HepG2 (cell line): ENCODE data around the gene CUL4B. TPM values are rescaled to one million over a fixed set of nuclear protein-coding genes. Genes with fewer than 3 reads are reported as not detected.
A peak's percentile ranks its signal among the peaks of the same experiment; 100 is the strongest.

Experiments
- BATF2 ChIP-seq: sonication (generic); formaldehyde crosslinking; IDR thresholded peaks from 2 replicates; pipeline ENCODE4 v1.8.0; 2022; ENCODE audit warnings: mild to moderate bottlenecking, missing genetic modification reagents, moderate library complexity
- CBFB ChIP-seq: sonication (generic); formaldehyde crosslinking; IDR thresholded peaks from 2 replicates; pipeline ENCODE4 v1.4.0; 2020; ENCODE audit warnings: missing genetic modification reagents
- CHD4 ChIP-seq: fragments of 200-600 bp; sonication (generic); IDR thresholded peaks from 2 replicates; pipeline ENCODE4 v1.7.0; 2017; ENCODE audit warnings: mild to moderate bottlenecking, low read length, borderline replicate concordance
- GLI4 ChIP-seq: sonication (generic); formaldehyde crosslinking; IDR thresholded peaks from 2 replicates; pipeline ENCODE4 v1.5.1; 2020; ENCODE audit warnings: missing genetic modification reagents, mild to moderate bottlenecking, moderate library complexity, borderline replicate concordance
- GMEB2 ChIP-seq: IDR thresholded peaks from 2 replicates; pipeline ENCODE4 v1.6.1; 2016; ENCODE audit warnings: missing biosample characterization, missing genetic modification reagents, low read depth
- HDAC2 ChIP-seq: sonication (generic); formaldehyde crosslinking; IDR thresholded peaks from 2 replicates; pipeline ENCODE4 v1.4.0; 2020; ENCODE audit warnings: missing genetic modification reagents
- HOXA5 ChIP-seq: sonication (generic); formaldehyde crosslinking; IDR thresholded peaks from 2 replicates; pipeline ENCODE4 v1.4.0; 2020; ENCODE audit warnings: missing genetic modification reagents
- IRF2 ChIP-seq: IDR thresholded peaks from 2 replicates; pipeline ENCODE4 v1.6.1; 2018; ENCODE audit warnings: missing genetic modification reagents, missing compliant biosample characterization
- KDM6A ChIP-seq: IDR thresholded peaks from 2 replicates; pipeline ENCODE4 v1.6.1; 2016; ENCODE audit warnings: low read depth
- MIXL1 ChIP-seq: IDR thresholded peaks from 2 replicates; pipeline ENCODE4 v1.6.1; 2016
- NFE2 ChIP-seq: sonication (generic); formaldehyde crosslinking; IDR thresholded peaks from 2 replicates; pipeline ENCODE4 v1.4.0; 2020; ENCODE audit warnings: missing genetic modification reagents
- SNAI1 ChIP-seq: sonication (generic); formaldehyde crosslinking; IDR thresholded peaks from 2 replicates; pipeline ENCODE4 v1.5.0; 2020; ENCODE audit warnings: mild to moderate bottlenecking, missing genetic modification reagents, borderline replicate concordance
- SOX6 ChIP-seq, 2 experiments: fragments of 450-650 bp in 1 of 2; sonication (generic) in 1 of 2; formaldehyde crosslinking in 1 of 2; IDR thresholded peaks; 2 replicates each; pipeline versions ENCODE4 v1.4.0 to v1.6.1; 2017 to 2020; ENCODE audit warnings: antibody characterized with exemption in 1 of 2, mild to moderate bottlenecking in 1 of 2, missing genetic modification reagents in 1 of 2
- ZMYM4 ChIP-seq: sonication (generic); formaldehyde crosslinking; IDR thresholded peaks from 2 replicates; pipeline ENCODE4 v1.8.1; 2023; ENCODE audit warnings: mild to moderate bottlenecking, missing genetic modification reagents
- polyA plus RNA-seq, 8 experiments: library from polyadenylated mRNA; depleted of rRNA in 3 of 8; stranded (reverse) in 7 of 8; unstranded in 1 of 8; fragments of >200 nt; fragmentation: Illumina TruSeq in 4 of 8; extraction: Trizol in 4 of 8; gene quantifications; 2 replicates each; pipeline versions ENCODE4 v1.2.1 to v1.2.3, GENCODE V29; 2011 to 2016; ENCODE audit warnings: low read depth in 4 of 8, missing spikeins in 1 of 8, mixed read lengths in 1 of 8; ENCODE audit not compliant: insufficient read depth in 1 of 8
- total RNA-seq, 5 experiments: library from RNA; depleted of rRNA; stranded (reverse); fragments of >200 nt; fragmentation: Illumina TruSeq; extraction: Trizol; gene quantifications; 2 replicates each; pipeline ENCODE4 v1.2.3, GENCODE V29; 2016; ENCODE audit warnings: low read depth in 1 of 5
- TF ChIP-seq, protein P1 (sequence below): sonication (generic); formaldehyde crosslinking; IDR thresholded peaks from 2 replicates; pipeline ENCODE4 v1.9.0; 2022; ENCODE audit warnings: missing genetic modification reagents, mild to moderate bottlenecking, borderline replicate concordance
- TF ChIP-seq, protein P2 (sequence below): IDR thresholded peaks from 2 replicates; pipeline ENCODE4 v1.6.1; 2012; ENCODE audit warnings: low read length, improper control_type of control experiment
- TF ChIP-seq, protein P3 (sequence below): sonication (generic); formaldehyde crosslinking; IDR thresholded peaks from 2 replicates; pipeline ENCODE4 v1.4.0; 2020; ENCODE audit warnings: missing genetic modification reagents

Gene CUL4B
- total and polyA plus RNA-seq, 2 of the 13 experiments (the other 11 are each of a cell fraction or from before 2014, with no cell fraction given): 21.6 to 28.5 TPM

- TF ChIP-seq GMEB2 (CRISPR knock-in tag) (peak; percentile 31; the same call in 1 of the 2 replicates), GLI4 (CRISPR knock-in tag) (no peak), CBFB (CRISPR knock-in tag) (no peak), IRF2 (peak; percentile 58; the same call in 1 of the 2 replicates), SOX6 (IDR thresholded peaks at IDR 0.05) (no peak), SOX6 (CRISPR knock-in tag; IDR thresholded peaks at IDR 0.05) (peak; percentile 59; the same call in 1 of the 2 replicates), HDAC2 (CRISPR knock-in tag) (0 out of 2 replicates have a peak, but pooled peaks have one; percentile 23), NFE2 (CRISPR knock-in tag) (no peak), SNAI1 (CRISPR knock-in tag) (no peak), CHD4 (no peak), ZMYM4 (CRISPR knock-in tag) (peak; percentile 57; the same call in 1 of the 2 replicates), MIXL1 (CRISPR knock-in tag) (0 out of 2 replicates have a peak, but pooled peaks have one; percentile 9), BATF2 (CRISPR knock-in tag) (no peak), KDM6A (no peak), HOXA5 (CRISPR knock-in tag) (no peak)
- TF ChIP-seq, protein P1, sequence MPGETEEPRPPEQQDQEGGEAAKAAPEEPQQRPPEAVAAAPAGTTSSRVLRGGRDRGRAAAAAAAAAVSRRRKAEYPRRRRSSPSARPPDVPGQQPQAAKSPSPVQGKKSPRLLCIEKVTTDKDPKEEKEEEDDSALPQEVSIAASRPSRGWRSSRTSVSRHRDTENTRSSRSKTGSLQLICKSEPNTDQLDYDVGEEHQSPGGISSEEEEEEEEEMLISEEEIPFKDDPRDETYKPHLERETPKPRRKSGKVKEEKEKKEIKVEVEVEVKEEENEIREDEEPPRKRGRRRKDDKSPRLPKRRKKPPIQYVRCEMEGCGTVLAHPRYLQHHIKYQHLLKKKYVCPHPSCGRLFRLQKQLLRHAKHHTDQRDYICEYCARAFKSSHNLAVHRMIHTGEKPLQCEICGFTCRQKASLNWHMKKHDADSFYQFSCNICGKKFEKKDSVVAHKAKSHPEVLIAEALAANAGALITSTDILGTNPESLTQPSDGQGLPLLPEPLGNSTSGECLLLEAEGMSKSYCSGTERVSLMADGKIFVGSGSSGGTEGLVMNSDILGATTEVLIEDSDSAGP: peak; percentile 49; the same call in 1 of the 2 replicates
- TF ChIP-seq, protein P2, sequence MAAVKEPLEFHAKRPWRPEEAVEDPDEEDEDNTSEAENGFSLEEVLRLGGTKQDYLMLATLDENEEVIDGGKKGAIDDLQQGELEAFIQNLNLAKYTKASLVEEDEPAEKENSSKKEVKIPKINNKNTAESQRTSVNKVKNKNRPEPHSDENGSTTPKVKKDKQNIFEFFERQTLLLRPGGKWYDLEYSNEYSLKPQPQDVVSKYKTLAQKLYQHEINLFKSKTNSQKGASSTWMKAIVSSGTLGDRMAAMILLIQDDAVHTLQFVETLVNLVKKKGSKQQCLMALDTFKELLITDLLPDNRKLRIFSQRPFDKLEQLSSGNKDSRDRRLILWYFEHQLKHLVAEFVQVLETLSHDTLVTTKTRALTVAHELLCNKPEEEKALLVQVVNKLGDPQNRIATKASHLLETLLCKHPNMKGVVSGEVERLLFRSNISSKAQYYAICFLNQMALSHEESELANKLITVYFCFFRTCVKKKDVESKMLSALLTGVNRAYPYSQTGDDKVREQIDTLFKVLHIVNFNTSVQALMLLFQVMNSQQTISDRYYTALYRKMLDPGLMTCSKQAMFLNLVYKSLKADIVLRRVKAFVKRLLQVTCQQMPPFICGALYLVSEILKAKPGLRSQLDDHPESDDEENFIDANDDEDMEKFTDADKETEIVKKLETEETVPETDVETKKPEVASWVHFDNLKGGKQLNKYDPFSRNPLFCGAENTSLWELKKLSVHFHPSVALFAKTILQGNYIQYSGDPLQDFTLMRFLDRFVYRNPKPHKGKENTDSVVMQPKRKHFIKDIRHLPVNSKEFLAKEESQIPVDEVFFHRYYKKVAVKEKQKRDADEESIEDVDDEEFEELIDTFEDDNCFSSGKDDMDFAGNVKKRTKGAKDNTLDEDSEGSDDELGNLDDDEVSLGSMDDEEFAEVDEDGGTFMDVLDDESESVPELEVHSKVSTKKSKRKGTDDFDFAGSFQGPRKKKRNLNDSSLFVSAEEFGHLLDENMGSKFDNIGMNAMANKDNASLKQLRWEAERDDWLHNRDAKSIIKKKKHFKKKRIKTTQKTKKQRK: no peak
- TF ChIP-seq, protein P3, sequence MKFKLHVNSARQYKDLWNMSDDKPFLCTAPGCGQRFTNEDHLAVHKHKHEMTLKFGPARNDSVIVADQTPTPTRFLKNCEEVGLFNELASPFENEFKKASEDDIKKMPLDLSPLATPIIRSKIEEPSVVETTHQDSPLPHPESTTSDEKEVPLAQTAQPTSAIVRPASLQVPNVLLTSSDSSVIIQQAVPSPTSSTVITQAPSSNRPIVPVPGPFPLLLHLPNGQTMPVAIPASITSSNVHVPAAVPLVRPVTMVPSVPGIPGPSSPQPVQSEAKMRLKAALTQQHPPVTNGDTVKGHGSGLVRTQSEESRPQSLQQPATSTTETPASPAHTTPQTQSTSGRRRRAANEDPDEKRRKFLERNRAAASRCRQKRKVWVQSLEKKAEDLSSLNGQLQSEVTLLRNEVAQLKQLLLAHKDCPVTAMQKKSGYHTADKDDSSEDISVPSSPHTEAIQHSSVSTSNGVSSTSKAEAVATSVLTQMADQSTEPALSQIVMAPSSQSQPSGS (CRISPR knock-in tag): peak; percentile 50; the same call in 1 of the 2 replicates
Measured at GRCh38 chrX:120603707-120604360, 43.1 kb upstream of the CUL4B start, which contains the start of gene MCTS1 (continued).
